Activated T-cell treated with anti-CD3 and anti-CD28 coated beads, Interleukin-2, amount 50 U/mL, for 24 hours (primary cell): ENCODE results near the gene WHRN.

Experiments
- DNase-seq: peaks from one replicate; pipeline ENCODE4 v3.0.0-alpha.2; 2020
- H3K27ac Mint-ChIP-seq: 2 replicates; pipeline ENCODE4 v1.8.0; 2020; ENCODE audit warnings: mild to moderate bottlenecking, mixed read lengths
- H3K27me3 Mint-ChIP-seq: 2 replicates; pipeline ENCODE4 v1.8.0; 2020; ENCODE audit warnings: mixed read lengths
- H3K36me3 Mint-ChIP-seq: 2 replicates; pipeline ENCODE4 v1.8.0; 2020; ENCODE audit warnings: low read depth, mixed read lengths
- H3K4me1 Mint-ChIP-seq: 2 replicates; pipeline ENCODE4 v1.8.0; 2020; ENCODE audit warnings: low read depth, mixed read lengths
- H3K4me3 Mint-ChIP-seq: 2 replicates; pipeline ENCODE4 v1.8.0; 2020; ENCODE audit warnings: mild to moderate bottlenecking, moderate library complexity, mixed read lengths
- H3K9me3 Mint-ChIP-seq: 2 replicates; pipeline ENCODE4 v1.8.0; 2020; ENCODE audit warnings: mixed read lengths

WHRN gene

DNA sequence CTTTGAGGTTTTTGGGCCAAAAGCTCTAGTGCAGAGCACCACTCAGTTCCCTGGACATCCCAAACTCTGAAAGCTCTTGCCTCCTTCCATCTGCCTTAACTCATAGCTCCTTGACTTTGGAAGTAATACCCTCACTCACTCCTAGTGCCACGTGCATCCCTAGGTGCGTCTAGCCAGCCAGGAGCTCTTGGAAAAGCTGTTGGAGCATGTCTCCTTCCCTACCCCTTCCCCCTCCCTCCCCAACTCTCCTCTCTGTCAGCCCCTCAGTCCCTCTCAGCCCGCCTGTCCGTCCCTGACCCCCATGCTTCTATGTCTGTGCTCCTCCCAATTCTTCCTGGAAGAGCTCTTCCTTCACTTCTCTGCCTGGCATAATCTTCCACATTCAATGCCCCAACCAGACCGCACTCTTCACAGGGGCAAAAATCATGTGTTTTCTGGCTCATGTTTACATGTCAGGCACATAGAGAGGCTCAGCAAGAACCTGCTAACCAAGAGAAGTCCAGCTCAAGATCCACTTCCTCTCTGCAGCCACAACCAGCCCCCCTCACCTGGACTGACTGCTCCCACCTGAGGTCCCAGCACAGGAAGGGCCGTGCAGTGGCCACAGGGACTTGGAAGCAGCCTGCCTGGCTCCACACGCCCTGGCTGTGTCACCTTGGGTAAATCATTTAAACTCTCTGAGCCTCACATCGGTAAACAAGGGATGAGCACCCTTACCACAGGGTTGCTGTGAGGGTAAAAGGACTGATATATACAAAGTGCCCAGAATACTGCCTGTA lies 58.4 kb downstream of the WHRN start:
- Mint-ChIP-seq H3K4me1 (peaks cover 11% of the 10 kb centered on the region), H3K27me3 (no peaks in the 10 kb centered on the region), H3K9me3 (no peaks in the 10 kb centered on the region), H3K36me3 (no peaks in the 10 kb centered on the region), H3K27ac (no peak overlapping the region), H3K4me3 (no peak overlapping the region)
- DNase-seq: no peak

GRCh38 chr9:114446036-114446435 lies 59.2 kb downstream of the WHRN start:
- Mint-ChIP-seq H3K4me3 (no peak overlapping the region), H3K36me3 (no peaks in the 10 kb centered on the region), H3K4me1 (peaks cover 3% of the 10 kb centered on the region), H3K27ac (no peak overlapping the region), H3K27me3 (no peaks in the 10 kb centered on the region), H3K9me3 (no peaks in the 10 kb centered on the region)
- no peak for DNase-seq

DNA sequence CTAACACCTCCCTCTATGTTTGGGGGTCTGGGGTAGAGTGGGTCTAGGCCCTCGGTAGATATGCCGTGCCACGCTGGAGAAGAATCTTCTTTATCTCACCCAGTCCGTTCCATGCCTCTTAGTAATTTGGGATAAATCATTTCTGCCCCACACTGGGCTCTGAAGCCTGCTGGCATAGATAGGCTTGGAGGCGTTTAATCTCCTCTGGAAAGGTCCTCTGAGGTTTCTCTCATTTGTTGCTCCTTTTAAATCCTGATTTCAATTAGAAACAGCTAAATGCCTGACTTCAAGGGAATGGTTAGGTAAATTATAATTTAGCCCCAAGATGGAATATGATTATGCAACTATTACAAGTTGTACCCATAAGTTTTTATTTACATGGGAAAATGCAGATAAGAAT lies 59.7 kb downstream of the WHRN start:
- Mint-ChIP-seq H3K4me3 (no peak overlapping the region), H3K27ac (no peak overlapping the region)

GRCh38 chr9:114442022-114442421 lies 63.3 kb downstream of the WHRN start:
- Mint-ChIP-seq H3K4me1 (peaks cover 2% of the 10 kb centered on the region), H3K4me3 (no peak overlapping the region), H3K36me3 (no peaks in the 10 kb centered on the region), H3K27ac (no peak overlapping the region), H3K9me3 (no peaks in the 10 kb centered on the region), H3K27me3 (no peaks in the 10 kb centered on the region)
- DNase-seq: no peak

More for the DNA sequence above, 59.7 kb downstream of the WHRN start:
- no peaks in the 10 kb centered on the region for H3K36me3 Mint-ChIP-seq
- no peaks in the 10 kb centered on the region for H3K9me3 Mint-ChIP-seq
- H3K4me1 Mint-ChIP-seq: peaks cover 2% of the 10 kb centered on the region
- H3K27me3 Mint-ChIP-seq: no peaks in the 10 kb centered on the region
- DNase-seq: no peak

- Mint-ChIP-seq H3K36me3 (no peaks in the 10 kb centered on the region), H3K27me3 (no peaks in the 10 kb centered on the region), H3K4me3 (no peak overlapping the region), H3K27ac (no peak overlapping the region), H3K4me1 (peaks cover 4% of the 10 kb centered on the region), H3K9me3 (no peaks in the 10 kb centered on the region)
- DNase-seq: no peak
These were observed 67.8 kb downstream of the WHRN start for GRCh38 chr9:114437401-114437893.

GRCh38 chr9:114434878-114435311 lies 70.4 kb downstream of the WHRN start:
- DNase-seq: no peak
- Mint-ChIP-seq H3K27me3 (no peaks in the 10 kb centered on the region), H3K9me3 (no peaks in the 10 kb centered on the region), H3K36me3 (no peaks in the 10 kb centered on the region), H3K27ac (no peak overlapping the region), H3K4me3 (no peak overlapping the region), H3K4me1 (peaks cover 4% of the 10 kb centered on the region)

DNA sequence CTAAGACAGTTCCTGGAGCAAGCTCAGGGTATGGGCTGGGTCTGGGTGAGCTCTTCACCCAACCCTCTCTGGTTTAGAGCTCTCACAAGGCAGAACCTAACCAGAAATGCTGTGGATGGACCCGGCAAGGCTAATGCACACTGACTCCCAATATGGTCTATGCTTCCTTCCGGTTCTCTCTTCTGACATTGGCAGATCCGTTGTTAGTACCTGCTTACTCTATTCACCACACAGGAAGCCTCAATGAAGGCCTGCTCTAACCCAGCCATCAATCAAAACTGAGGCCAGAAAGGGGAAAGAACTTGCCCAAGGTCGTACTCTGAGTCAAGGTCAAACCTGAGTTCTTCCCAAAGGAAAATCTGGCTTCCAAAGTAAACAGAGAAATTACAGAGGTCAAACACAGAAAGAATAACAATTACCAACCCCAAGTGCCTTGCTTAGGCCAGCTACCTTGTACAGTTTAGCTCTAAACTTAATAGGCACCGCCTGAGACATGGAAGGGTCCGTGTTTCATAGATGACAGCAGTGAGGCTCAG lies 71.5 kb downstream of the WHRN start:
- no peaks in the 10 kb centered on the region for H3K9me3 Mint-ChIP-seq
- no peaks in the 10 kb centered on the region for H3K27me3 Mint-ChIP-seq
- no peaks in the 10 kb centered on the region for H3K36me3 Mint-ChIP-seq
- no peak overlapping the region for H3K27ac Mint-ChIP-seq
- no peak for DNase-seq
- no peak overlapping the region for H3K4me3 Mint-ChIP-seq
- H3K4me1 Mint-ChIP-seq: peaks cover 4% of the 10 kb centered on the region

DNA sequence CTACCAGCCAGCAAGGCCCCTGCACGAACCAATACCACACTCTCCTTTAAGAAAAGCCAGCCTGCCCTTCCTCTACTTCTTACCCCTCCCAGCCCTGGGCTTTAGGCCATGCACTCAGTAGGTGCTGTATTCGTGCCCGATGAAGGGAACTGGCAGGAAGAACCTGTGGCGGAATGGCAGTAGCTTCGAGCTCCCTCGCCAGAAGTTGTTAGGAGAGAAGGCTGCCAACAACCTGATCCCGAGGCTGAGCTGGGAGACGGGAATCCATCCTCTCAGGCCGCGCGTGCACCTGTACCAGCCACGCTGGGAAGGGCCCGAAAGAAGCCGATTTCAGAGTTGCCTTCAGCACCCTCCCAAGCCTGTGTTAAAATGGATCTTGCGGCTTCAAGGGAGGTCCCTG lies 72.2 kb downstream of the WHRN start:
- H3K4me3 Mint-ChIP-seq: no peak overlapping the region
- H3K27ac Mint-ChIP-seq: no peak overlapping the region
- H3K9me3 Mint-ChIP-seq: no peaks in the 10 kb centered on the region
- no peaks in the 10 kb centered on the region for H3K36me3 Mint-ChIP-seq
- no peak for DNase-seq
- H3K27me3 Mint-ChIP-seq: no peaks in the 10 kb centered on the region
- peaks cover 4% of the 10 kb centered on the region for H3K4me1 Mint-ChIP-seq

GRCh38 chr9:114432323-114433067 lies 72.8 kb downstream of the WHRN start:
- Mint-ChIP-seq H3K27me3 (no peaks in the 10 kb centered on the region), H3K4me1 (peaks cover 4% of the 10 kb centered on the region), H3K27ac (no peak overlapping the region), H3K36me3 (no peaks in the 10 kb centered on the region), H3K9me3 (no peaks in the 10 kb centered on the region), H3K4me3 (no peak overlapping the region)
- DNase-seq: no peak

GRCh38 chr9:114431770-114432169 lies 73.5 kb downstream of the WHRN start:
- Mint-ChIP-seq H3K9me3 (no peaks in the 10 kb centered on the region), H3K36me3 (no peaks in the 10 kb centered on the region), H3K27ac (no peak overlapping the region), H3K27me3 (no peaks in the 10 kb centered on the region), H3K4me1 (peaks cover 4% of the 10 kb centered on the region), H3K4me3 (no peak overlapping the region)
- no peak for DNase-seq

DNA sequence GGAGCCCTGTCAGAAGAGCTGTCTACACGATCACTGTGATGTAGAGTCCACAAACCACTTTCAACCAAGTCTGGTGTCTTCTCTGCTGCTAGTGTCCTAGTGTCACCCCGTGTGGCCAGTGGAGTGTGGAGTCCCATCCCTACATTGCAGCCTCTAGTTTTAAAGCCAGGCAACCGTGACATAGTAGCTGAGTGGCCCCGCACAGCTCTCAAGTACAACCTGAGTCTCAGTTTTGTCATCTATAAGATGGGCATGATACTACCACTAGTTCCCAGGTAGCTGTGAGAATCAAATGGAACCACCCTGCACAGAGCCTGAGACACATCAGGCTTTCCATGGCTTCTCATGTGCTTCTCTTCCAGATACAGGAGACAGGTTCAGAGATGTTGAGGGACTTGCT lies 74.3 kb downstream of the WHRN start:
- H3K4me3 Mint-ChIP-seq: no peak overlapping the region
- no peak overlapping the region for H3K27ac Mint-ChIP-seq
- H3K9me3 Mint-ChIP-seq: no peaks in the 10 kb centered on the region
- peaks cover 4% of the 10 kb centered on the region for H3K4me1 Mint-ChIP-seq
- no peaks in the 10 kb centered on the region for H3K27me3 Mint-ChIP-seq
- DNase-seq: no peak
- H3K36me3 Mint-ChIP-seq: no peaks in the 10 kb centered on the region

GRCh38 chr9:114430457-114430856 lies 74.8 kb downstream of the WHRN start:
- no peaks in the 10 kb centered on the region for H3K9me3 Mint-ChIP-seq
- no peak overlapping the region for H3K27ac Mint-ChIP-seq
- H3K27me3 Mint-ChIP-seq: no peaks in the 10 kb centered on the region

DNA sequence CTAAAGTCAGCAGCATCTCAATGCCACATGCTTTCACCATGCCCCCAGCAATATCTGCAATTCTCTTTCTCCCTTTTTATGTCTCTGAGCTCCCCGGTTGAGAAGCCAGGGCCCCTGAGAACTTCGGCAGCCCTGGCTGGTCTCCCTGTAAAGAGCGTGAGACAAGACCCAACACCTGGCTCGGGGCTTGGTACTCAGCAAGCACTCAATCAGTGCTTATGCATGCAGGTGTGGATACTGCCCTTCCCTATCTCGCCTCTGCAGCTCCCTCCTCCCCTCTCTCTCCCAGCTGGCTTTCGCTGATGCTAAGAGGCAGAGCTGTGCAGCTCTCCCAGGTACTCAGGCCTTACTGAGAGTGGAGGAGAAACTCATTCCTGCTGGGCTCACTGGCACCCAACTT lies 75.8 kb downstream of the WHRN start:
- DNase-seq: no peak
- no peaks in the 10 kb centered on the region for H3K36me3 Mint-ChIP-seq
- no peak overlapping the region for H3K27ac Mint-ChIP-seq
- H3K4me1 Mint-ChIP-seq: peaks cover 4% of the 10 kb centered on the region
- no peaks in the 10 kb centered on the region for H3K9me3 Mint-ChIP-seq
- H3K4me3 Mint-ChIP-seq: no peak overlapping the region
- no peaks in the 10 kb centered on the region for H3K27me3 Mint-ChIP-seq

More at GRCh38 chr9:114430457-114430856, 74.8 kb downstream of the WHRN start:
- DNase-seq: no peak
- Mint-ChIP-seq H3K4me1 (peaks cover 4% of the 10 kb centered on the region), H3K36me3 (no peaks in the 10 kb centered on the region), H3K4me3 (no peak overlapping the region)

- Mint-ChIP-seq H3K36me3 (no peaks in the 10 kb centered on the region), H3K27me3 (no peaks in the 10 kb centered on the region), H3K4me1 (no peaks in the 10 kb centered on the region), H3K27ac (no peak overlapping the region), H3K9me3 (no peaks in the 10 kb centered on the region), H3K4me3 (no peak overlapping the region)
- no peak for DNase-seq
These were observed 76.8 kb downstream of the WHRN start for GRCh38 chr9:114428466-114428865.

DNA sequence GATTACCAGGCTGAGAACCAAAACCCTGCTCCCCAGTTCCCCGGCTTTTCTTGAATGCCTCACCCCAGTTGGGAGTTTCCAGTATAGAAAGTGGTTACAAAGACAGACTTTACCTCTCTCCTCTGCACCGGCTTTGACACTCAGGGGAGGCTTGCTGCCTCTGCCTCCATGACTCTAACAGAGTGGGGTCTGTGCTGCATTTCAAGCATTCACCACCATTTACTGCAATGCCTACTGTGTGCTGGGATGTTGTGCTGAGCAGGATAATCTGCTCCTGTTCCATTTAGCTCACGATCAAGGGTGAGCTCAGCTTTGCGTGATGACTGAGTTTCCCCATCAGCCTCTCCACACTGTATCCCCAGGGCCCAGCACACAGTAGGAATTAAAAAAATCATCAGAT lies 77.6 kb downstream of the WHRN start:
- no peaks in the 10 kb centered on the region for H3K4me1 Mint-ChIP-seq
- H3K36me3 Mint-ChIP-seq: no peaks in the 10 kb centered on the region
- no peaks in the 10 kb centered on the region for H3K9me3 Mint-ChIP-seq
- H3K4me3 Mint-ChIP-seq: no peak overlapping the region
- no peak for DNase-seq
- H3K27me3 Mint-ChIP-seq: no peaks in the 10 kb centered on the region
- H3K27ac Mint-ChIP-seq: no peak overlapping the region
